GM12872 (cell line): ENCODE measurements around the gene DCUN1D2.

ENCODE experiments used
- TF ChIP-seq, protein P1 (sequence below): IDR thresholded peaks from 3 replicates; pipeline ENCODE4 v1.5.1; 2011; ENCODE audit warnings: low read depth, mild to moderate bottlenecking, low read length, moderate library complexity; ENCODE audit not compliant: insufficient read depth

DCUN1D2 gene

DNA sequence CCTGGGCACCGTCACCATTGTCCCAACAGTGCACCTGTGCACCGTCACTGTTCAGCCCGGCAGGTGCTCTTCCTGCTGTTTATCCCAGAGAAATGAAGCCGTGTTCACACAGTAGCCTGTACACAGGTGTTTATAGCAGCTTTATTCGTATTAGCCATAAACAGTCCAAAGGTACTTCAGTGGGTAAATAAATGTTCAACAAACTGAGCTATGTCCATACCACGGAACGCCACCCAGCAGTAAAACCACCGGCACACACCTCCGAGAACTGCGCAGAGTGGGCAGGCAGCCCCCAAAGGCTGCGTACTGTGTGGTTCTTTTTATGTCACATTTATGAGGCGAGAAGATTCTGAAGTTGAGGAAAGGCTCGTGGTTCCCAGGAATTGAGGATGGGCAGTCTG, 44.9 kb upstream of the DCUN1D2 start:
- TF ChIP-seq, protein P1, sequence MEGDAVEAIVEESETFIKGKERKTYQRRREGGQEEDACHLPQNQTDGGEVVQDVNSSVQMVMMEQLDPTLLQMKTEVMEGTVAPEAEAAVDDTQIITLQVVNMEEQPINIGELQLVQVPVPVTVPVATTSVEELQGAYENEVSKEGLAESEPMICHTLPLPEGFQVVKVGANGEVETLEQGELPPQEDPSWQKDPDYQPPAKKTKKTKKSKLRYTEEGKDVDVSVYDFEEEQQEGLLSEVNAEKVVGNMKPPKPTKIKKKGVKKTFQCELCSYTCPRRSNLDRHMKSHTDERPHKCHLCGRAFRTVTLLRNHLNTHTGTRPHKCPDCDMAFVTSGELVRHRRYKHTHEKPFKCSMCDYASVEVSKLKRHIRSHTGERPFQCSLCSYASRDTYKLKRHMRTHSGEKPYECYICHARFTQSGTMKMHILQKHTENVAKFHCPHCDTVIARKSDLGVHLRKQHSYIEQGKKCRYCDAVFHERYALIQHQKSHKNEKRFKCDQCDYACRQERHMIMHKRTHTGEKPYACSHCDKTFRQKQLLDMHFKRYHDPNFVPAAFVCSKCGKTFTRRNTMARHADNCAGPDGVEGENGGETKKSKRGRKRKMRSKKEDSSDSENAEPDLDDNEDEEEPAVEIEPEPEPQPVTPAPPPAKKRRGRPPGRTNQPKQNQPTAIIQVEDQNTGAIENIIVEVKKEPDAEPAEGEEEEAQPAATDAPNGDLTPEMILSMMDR = no peak

DNA sequence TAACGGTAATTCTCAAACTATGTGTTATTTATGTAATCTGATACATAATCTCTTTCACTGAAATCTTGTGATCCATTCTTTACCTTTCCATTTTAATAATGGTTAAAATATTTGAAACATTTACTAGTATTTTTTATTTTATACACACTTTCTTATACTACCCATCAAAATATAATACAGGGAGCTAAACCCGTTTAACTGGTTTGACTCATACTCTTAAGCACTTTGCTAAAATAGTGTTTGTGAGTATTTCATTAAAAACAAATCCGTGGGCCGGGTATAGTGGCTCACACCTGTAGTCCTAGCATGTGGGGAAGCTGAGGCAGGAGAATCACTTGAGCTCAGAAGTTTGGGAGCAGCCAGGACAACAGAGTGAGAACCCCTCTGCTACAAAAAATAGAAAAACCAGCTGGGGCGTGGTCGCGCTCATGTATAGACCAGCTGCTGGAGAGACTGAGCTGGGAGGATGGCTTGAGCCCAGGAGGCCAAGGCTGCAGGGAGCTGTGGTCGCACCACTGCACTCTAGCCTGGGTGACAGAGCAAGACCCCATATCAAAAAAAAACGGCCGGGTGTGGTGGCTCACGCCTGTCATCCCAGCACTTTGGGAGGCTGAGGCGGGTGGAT, 43.8 kb upstream of the DCUN1D2 start:
- TF ChIP-seq, protein P1 = no peak

DNA sequence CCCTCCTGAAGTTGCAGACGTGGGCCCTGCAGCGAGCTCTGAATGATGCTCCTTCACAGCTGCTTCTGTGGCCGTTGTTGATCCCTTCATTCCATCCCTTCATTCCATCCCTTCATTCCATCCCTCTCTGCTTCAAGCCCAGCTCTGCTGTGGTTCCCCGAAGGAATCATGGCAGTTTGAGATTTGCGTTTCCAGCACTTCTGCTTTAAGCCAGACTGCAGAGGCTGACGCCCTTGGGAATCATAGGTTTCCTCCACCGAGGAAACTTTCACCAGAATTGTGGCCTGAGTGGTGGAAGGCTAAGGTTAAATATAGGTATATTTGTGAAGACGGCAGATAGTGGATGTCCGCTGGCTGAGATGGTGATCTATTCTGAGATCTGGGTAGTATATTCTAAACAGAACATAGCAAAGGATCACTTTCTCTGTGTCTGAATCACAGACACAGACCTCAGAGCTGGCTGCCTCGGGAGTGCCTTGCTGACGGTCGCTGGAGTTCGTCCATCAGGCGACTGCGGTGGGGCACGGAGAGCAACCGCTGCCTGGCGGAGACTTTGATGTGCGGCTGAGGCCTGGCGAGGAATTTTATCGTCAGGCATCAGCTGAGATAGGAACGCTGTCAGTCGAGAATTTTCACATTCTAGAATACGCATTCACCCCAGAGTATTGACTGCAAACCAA, 42.8 kb upstream of the DCUN1D2 start:
- TF ChIP-seq, protein P1 = no peak

DNA sequence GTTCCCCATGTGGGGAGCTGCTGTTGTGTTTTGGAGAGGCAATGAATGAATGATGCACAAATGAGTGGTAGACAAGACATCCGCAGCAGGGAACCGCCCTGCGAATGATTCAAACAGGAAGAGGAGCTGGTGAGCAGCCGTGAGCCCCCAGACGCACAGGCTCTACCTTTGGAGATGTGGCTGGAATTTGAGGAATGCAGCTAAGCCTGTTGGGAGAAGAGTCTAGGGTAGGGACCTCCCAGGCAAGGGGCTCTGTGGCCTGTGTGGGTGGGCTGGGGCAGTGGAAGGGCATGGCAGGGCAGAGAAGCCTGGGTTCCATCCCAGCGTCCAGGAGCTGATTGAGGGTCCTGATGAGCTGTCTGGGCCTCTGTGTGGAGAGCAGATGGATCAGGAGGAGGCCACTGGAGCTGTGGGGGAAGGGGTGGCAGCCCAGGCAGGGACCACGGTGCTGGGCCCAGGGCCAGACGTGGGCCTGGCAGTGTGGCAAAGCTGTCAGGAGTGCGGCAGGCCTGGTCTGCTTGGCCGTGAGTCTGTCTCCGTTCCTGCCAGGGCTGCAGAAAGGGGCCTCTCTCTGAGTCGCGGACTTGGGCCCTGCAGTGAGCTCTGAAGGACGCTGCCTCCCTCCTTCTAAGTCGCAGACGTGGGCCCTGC, 41.8 kb upstream of the DCUN1D2 start:
- TF ChIP-seq, protein P1 = no peak

DNA sequence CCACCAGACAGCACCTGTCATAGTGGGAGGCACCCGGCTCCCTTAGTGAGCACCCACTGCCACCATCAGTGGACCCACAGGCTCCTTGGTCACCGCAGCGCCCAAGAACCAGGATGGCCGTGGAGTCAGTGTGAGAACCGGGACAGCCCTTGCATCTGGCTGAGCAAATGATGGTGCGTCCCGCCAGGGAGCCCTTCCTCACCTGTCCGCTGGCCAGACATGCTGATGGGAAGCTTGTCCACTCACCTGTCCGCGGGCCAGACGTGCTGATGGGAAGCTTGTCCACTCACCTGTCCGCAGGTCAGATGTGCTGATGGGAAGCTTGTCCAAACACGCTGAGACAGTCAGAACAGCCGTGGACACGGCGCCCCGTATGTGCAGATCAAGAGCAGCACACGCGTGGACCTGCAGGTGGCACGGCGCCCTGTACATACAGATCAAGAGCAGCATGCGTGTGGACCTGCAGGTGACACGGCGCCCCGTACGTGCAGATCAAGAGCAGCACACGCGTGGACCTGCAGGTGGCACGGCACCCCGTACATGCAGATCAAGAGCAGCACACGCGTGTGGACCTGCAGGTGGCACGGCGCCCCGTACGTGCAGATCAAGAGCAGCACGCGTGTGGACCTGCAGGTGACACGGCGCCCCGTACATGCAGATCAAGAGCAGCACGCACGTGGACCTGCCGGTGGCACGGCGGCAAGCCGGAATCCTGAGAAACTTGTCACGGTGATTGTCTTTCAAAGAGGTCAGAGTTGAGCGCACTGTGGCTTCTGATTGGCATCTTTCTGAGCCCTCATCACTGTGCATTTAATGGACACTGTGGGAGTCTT, 40.7 kb upstream of the DCUN1D2 start:
- TF ChIP-seq, protein P1 = no peak

DNA sequence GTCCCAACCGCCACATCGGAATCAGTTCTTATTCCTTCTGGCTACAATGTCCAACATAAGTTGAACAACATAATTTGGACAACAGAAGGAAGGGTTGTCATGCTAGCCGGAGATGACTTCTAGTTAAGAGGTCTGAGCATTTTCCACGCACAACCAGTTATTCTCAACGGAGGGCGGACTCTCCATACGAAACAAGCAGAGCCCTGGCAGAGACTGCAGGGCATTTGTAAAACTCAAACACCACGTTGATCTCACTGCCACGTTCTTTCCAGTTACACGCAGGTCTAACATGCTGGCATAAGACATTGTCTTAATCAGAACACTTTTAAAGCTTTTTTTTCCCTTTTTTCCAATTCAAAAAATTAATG, 38.3 kb upstream of the DCUN1D2 start:
- TF ChIP-seq, protein P1 = no peak

DNA sequence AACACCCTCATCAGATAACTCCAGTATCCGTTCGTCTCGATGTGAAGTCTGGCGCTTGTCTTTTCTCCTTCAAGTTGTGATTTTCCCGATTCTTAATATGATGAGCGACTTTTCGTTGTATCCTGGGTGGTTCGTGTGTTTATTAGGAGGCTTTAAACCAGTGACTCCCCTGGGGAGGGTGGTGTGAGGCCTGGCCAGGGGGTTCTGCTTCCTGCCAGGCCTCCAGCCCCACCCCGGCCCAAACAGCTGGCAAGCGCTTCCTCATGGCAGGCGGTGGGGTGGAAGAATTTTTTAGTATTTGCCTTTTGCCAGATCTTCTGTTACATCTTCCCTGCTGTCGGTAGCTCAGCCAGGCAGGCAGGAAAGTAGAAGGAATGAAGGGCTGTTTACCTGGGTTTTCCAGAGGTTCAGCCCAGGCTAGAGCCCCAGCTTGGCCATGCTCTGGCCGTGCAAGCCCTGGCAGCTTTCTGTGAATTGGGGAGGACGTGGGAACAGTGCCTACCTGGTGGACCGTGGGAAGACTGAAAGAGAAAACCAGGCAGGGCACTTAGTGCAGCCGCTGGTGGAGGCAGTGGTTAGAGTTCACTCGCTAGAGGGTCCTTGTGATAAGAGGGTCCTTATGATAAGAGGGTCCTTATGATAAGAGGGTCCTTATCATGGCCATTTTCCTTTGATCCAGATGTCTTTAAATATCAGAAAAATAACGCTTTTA, 37.7 kb upstream of the DCUN1D2 start:
- TF ChIP-seq, protein P1 = no peak
